T-cell (primary cell): ENCODE results near the gene SEMA4D. TPM values are rescaled to one million over a fixed set of nuclear protein-coding genes. Genes with fewer than 3 reads are reported as not detected.

ENCODE experiments used
- ATAC-seq, 4 experiments: fragments of 200-7000 bp in 3 of 4; fragments of 150-1000 bp in 1 of 4; cut with Tn5 transposase; replicated peaks in 1 of 4; 1 replicate in 3 of 4; 2 replicates in 1 of 4; pipeline ENCODE4 v1.10.0; 2021; ENCODE audit warnings: moderate library complexity in 3 of 4, mild to moderate bottlenecking in 2 of 4, moderate number of reproducible peaks in 1 of 4
- CTCF ChIA-PET, 2 donors: fragments of 300-600 bp; sonication (Branson Sonifier 250); formaldehyde crosslinking; loops; one replicate each; lab custom pipeline; 2022; ENCODE audit warnings: antibody characterized with exemption in 2 of 2; lab: Charles Lee
- POLR2A ChIA-PET, 2 donors: fragments of 300-600 bp; sonication (Branson Sonifier 250); formaldehyde crosslinking; loops; one replicate each; lab custom pipeline; 2022; ENCODE audit warnings: antibody characterized with exemption in 2 of 2; lab: Charles Lee
- DNase-seq, 35 experiments: peaks; one replicate each; pipeline versions ENCODE4 v3.0.0 to v3.0.0-alpha.2; 2013 to 2023
- H3K27ac ChIP-seq: one replicate; pipeline ENCODE4 v1.5.1; 2013; ENCODE audit warnings: low read length
- H3K27me3 ChIP-seq, 2 experiments: replicated peaks in 1 of 2; 1 replicate in 1 of 2; 2 replicates in 1 of 2; pipeline versions ENCODE4 v1.6.1 to v1.7.0; 2013; ENCODE audit warnings: low read length in 1 of 2, mixed read lengths in 1 of 2; ENCODE audit not compliant: control insufficient read depth in 2 of 2, insufficient read depth in 2 of 2; ENCODE audit errors: extremely low read depth in 1 of 2
- H3K36me3 ChIP-seq, 2 donors: 1 replicate in 1 of 2; 2 replicates in 1 of 2; pipeline versions ENCODE4 v1.6.1 to v1.7.0; 2013; ENCODE audit warnings: low read length in 1 of 2; ENCODE audit not compliant: control insufficient read depth in 2 of 2, insufficient read depth in 1 of 2; ENCODE audit errors: extremely low read depth in 1 of 2
- H3K4me1 ChIP-seq, 2 experiments: 1 replicate in 1 of 2; 2 replicates in 1 of 2; pipeline versions ENCODE4 v1.6.1 to v1.7.0; 2013; ENCODE audit warnings: low read length in 2 of 2, mixed read lengths in 1 of 2; ENCODE audit not compliant: insufficient read depth in 2 of 2, control insufficient read depth in 1 of 2; ENCODE audit errors: extremely low read depth in 1 of 2
- H3K4me3 ChIP-seq, 2 donors: 1 replicate in 1 of 2; 2 replicates in 1 of 2; pipeline versions ENCODE4 v1.5.1 to v1.7.0; 2013; ENCODE audit warnings: mild to moderate bottlenecking in 2 of 2, low read length in 1 of 2, moderate library complexity in 1 of 2; ENCODE audit not compliant: control insufficient read depth in 1 of 2; ENCODE audit errors: extremely low read depth in 1 of 2
- H3K9me3 ChIP-seq: 2 replicates; pipeline ENCODE4 v1.7.0; 2013
- H3K27ac Mint-ChIP-seq, 2 donors: one replicate each; pipeline ENCODE4 v1.8.0; 2020 to 2021; ENCODE audit warnings: mild to moderate bottlenecking in 2 of 2, mixed read lengths in 2 of 2
- H3K27me3 Mint-ChIP-seq, 2 donors: one replicate each; pipeline ENCODE4 v1.8.0; 2021 to 2022; ENCODE audit warnings: mixed read lengths in 2 of 2
- H3K36me3 Mint-ChIP-seq: one replicate; pipeline ENCODE4 v1.8.0; 2021; ENCODE audit warnings: mixed read lengths
- H3K4me1 Mint-ChIP-seq, 3 donors: one replicate each; pipeline ENCODE4 v1.8.0; 2020 to 2022; ENCODE audit warnings: mixed read lengths in 3 of 3, mild to moderate bottlenecking in 1 of 3
- H3K4me3 Mint-ChIP-seq, 3 donors: one replicate each; pipeline ENCODE4 v1.8.0; 2020 to 2022; ENCODE audit warnings: mild to moderate bottlenecking in 3 of 3, mixed read lengths in 3 of 3, moderate library complexity in 3 of 3
- H3K9me3 Mint-ChIP-seq, 3 donors: one replicate each; pipeline ENCODE4 v1.8.0; 2020 to 2022; ENCODE audit warnings: mixed read lengths in 3 of 3
- WGBS: methylation state at CpG from one replicate; pipeline ENCODE4 v1.1.5; 2013; ENCODE audit warnings: missing lambda C conversion rate; ENCODE audit not compliant: insufficient coverage; 5-methylcytosine and 5-hydroxymethylcytosine counted together
- total RNA-seq, 35 experiments: library from RNA in 6 of 35; stranded (reverse) in 6 of 35; fragments of 120-200 nt in 1 of 35; gene quantifications; one replicate each; pipeline versions ENCODE4 v1.2.1 to v1.2.4 and lab custom pipeline; 2013 to 2026

The SEMA4D gene
- total RNA-seq, 5 donors from 2014 or later (not counting 1 experiment from before 2014, with no cell fraction given): 347 to 585 (median 434) TPM

- ATAC-seq: no peak
- DNase-seq: no peak
- H3K27ac ChIP-seq: no peak overlapping the region
- ChIA-PET POLR2A (no interaction called here), CTCF (no interaction called here)
- H3K27ac Mint-ChIP-seq: peak overlapping the region in 1 of 2 donors; percentile 59
- 100% methylated on average over 1 of the region's 6 CpGs for WGBS
- H3K27me3 Mint-ChIP-seq: no peaks in the 10 kb centered on the region
- no peaks in the 10 kb centered on the region for H3K36me3 Mint-ChIP-seq
- no peaks in the 10 kb centered on the region for H3K27me3 ChIP-seq
- H3K9me3 Mint-ChIP-seq: no peaks in the 10 kb centered on the region
- H3K4me1 Mint-ChIP-seq: peaks cover 75 to 80% (median 76%) of the 10 kb centered on the region in 3 donors
- no peak overlapping the region for H3K4me3 Mint-ChIP-seq
- peaks cover 33 to 37% of the 10 kb centered on the region in 2 experiments for H3K4me1 ChIP-seq
- H3K4me3 ChIP-seq: no peak overlapping the region
- no peaks in the 10 kb centered on the region for H3K36me3 ChIP-seq
- H3K9me3 ChIP-seq: no peaks in the 10 kb centered on the region
Observed at GRCh38 chr9:89515416-89515815, 17.5 kb upstream of the SEMA4D start.

GRCh38 chr9:89514956-89515355, 17.0 kb upstream of the SEMA4D start:
- no peak for DNase-seq
- ATAC-seq: no peak
- Mint-ChIP-seq H3K4me1 (peaks cover 75 to 80% (median 76%) of the 10 kb centered on the region in 3 donors), H3K27ac (no peak overlapping the region), H3K36me3 (no peaks in the 10 kb centered on the region), H3K9me3 (no peaks in the 10 kb centered on the region), H3K27me3 (no peaks in the 10 kb centered on the region), H3K4me3 (no peak overlapping the region)
- Histone ChIP-seq H3K9me3 (no peaks in the 10 kb centered on the region), H3K4me3 (no peak overlapping the region), H3K36me3 (no peaks in the 10 kb centered on the region), H3K27ac (no peak overlapping the region), H3K4me1 (peaks cover 29 to 35% of the 10 kb centered on the region in 2 experiments), H3K27me3 (no peaks in the 10 kb centered on the region)
- ChIA-PET POLR2A (no interaction called here), CTCF (no interaction called here)
- 82% methylated on average over 3 of the region's 6 CpGs for WGBS

DNA sequence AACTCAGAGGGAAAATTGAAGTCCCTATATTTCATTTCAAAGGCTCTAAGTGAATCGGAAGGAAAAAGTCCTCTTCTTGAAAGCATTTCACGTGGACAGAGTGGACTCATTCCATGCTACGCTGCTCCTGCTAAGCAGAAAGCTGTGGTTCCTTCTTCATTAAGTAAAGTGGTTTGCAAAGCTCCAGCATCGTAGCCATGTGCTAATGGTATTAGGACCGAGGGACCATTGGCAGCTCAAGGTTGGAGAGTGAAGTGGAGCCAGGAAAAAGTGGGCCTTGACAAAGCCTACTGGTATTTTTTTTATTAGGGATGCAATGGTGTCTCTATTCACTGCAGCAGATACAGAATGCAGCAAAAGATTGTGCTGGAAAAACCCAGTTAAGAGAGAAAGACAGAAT, 16.4 kb upstream of the SEMA4D start:
- CTCF ChIA-PET: no interaction called here
- Histone ChIP-seq H3K27ac (no peak overlapping the region), H3K9me3 (no peaks in the 10 kb centered on the region), H3K36me3 (no peaks in the 10 kb centered on the region), H3K27me3 (no peaks in the 10 kb centered on the region), H3K4me3 (no peak overlapping the region), H3K4me1 (peaks cover 24 to 30% of the 10 kb centered on the region in 2 experiments)
- peaks cover 0 to 1% (median 0%) of the 10 kb centered on the region in 3 donors for H3K9me3 Mint-ChIP-seq
- H3K4me1 Mint-ChIP-seq: peaks cover 75 to 80% (median 75%) of the 10 kb centered on the region in 3 donors
- DNase-seq (no peak), ATAC-seq (no peak)
- no peaks in the 10 kb centered on the region for H3K27me3 Mint-ChIP-seq
- H3K27ac Mint-ChIP-seq: no peak overlapping the region
- POLR2A ChIA-PET: no interaction called here
- WGBS: 89% methylated on average over 5 of the region's 5 CpGs
- H3K36me3 Mint-ChIP-seq: no peaks in the 10 kb centered on the region
- H3K4me3 Mint-ChIP-seq: no peak overlapping the region

DNA sequence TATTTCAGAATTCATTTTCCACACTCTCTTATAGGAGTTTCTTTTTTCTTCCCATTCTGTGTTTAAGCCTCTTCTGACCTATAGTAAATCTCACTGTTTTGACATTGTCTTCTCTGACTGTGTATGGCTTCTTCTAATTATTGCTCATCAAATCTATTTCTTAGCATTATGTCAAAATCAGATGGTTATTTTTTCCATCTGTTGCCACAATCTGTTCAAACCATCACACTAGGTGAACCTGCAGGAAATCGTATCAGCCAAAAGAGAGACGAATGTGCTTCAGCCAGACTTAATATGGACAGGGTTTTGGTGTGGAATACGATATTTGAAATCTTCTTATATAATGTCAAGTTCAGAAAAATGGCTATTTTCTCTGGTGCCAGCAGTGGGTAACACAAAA, 15.9 kb upstream of the SEMA4D start:
- Mint-ChIP-seq H3K9me3 (peaks cover 0 to 3% (median 0%) of the 10 kb centered on the region in 3 donors), H3K27ac (no peak overlapping the region), H3K36me3 (no peaks in the 10 kb centered on the region), H3K27me3 (no peaks in the 10 kb centered on the region), H3K4me1 (peaks cover 75 to 80% (median 75%) of the 10 kb centered on the region in 3 donors), H3K4me3 (no peak overlapping the region)
- H3K27me3 ChIP-seq: no peaks in the 10 kb centered on the region
- no peak overlapping the region for H3K27ac ChIP-seq
- WGBS: no CpG with 5 or more reads among the region's 3 CpGs
- POLR2A ChIA-PET: no interaction called here
- H3K9me3 ChIP-seq: no peaks in the 10 kb centered on the region
- CTCF ChIA-PET: no interaction called here
- H3K4me1 ChIP-seq: peaks cover 24 to 30% of the 10 kb centered on the region in 2 experiments
- no peak for DNase-seq
- H3K36me3 ChIP-seq: no peaks in the 10 kb centered on the region
- ATAC-seq: no peak
- no peak overlapping the region for H3K4me3 ChIP-seq

DNA sequence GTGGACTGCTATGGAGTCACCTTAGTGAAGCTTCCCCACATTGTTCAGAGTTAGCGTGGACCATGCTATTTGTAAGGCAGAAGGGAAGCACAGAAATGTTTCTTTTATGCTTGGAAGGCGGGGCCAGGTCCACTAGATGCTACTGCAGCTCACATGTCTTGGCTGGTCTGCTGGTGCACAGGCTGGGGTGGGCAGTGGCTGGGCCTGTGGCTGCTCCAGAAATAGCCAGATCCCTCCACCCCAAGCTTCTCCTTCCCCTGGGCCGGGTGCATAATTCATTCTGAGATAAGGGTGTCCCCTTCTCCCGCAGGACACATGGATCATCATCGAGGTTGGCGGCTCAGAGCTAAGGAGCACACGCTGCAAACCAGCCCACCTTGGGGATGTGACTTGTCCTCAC, 14.5 kb upstream of the SEMA4D start:
- Histone ChIP-seq H3K27me3 (no peaks in the 10 kb centered on the region), H3K4me1 (peaks cover 29 to 33% of the 10 kb centered on the region in 2 experiments), H3K36me3 (no peaks in the 10 kb centered on the region), H3K27ac (no peak overlapping the region), H3K9me3 (no peaks in the 10 kb centered on the region), H3K4me3 (no peak overlapping the region)
- H3K4me1 Mint-ChIP-seq: peaks cover 75 to 80% (median 76%) of the 10 kb centered on the region in 3 donors
- H3K27ac Mint-ChIP-seq: no peak overlapping the region
- H3K4me3 Mint-ChIP-seq: no peak overlapping the region
- ChIA-PET POLR2A (interaction anchor here in 1 of 2 donors (0.6 kb wide), 1 partner anchor 185 kb away, joined by 3 read pairs; no protein-coding TSS in a partner anchor), CTCF (interaction anchor here in 1 of 2 donors (0.6 kb wide), 2 partner anchors 9 to 37 kb away, joined by 3 to 4 read pairs; no protein-coding TSS in a partner anchor)
- no peak for DNase-seq
- ATAC-seq: no peak
- 100% methylated on average over 5 of the region's 7 CpGs for WGBS
- no peaks in the 10 kb centered on the region for H3K36me3 Mint-ChIP-seq
- no peaks in the 10 kb centered on the region for H3K27me3 Mint-ChIP-seq
- peaks cover 0 to 3% (median 0%) of the 10 kb centered on the region in 3 donors for H3K9me3 Mint-ChIP-seq

GRCh38 chr9:89508951-89509615, 11.2 kb upstream of the SEMA4D start:
- WGBS: 84% methylated on average over 7 of the region's 7 CpGs

More at GRCh38 chr9:89508951-89509615, 11.2 kb upstream of the SEMA4D start:
- Histone ChIP-seq H3K36me3 (no peaks in the 10 kb centered on the region), H3K4me1 (peaks cover 35 to 42% of the 10 kb centered on the region in 2 experiments), H3K4me3 (no peak overlapping the region), H3K9me3 (no peaks in the 10 kb centered on the region), H3K27ac (no peak overlapping the region), H3K27me3 (no peaks in the 10 kb centered on the region)
- H3K4me3 Mint-ChIP-seq: peak overlapping the region in 1 of 3 donors; percentile 61
- DNase-seq (no peak), ATAC-seq (peak in 1 of 4 experiments; percentile 15)
- ChIA-PET CTCF (interaction anchor here (1.3 to 1.5 kb wide), 2 partner anchors 20 to 40 kb away, joined by 3 to 6 read pairs; no protein-coding TSS in a partner anchor), POLR2A (no interaction called here)
- H3K27ac Mint-ChIP-seq: peak overlapping the region; percentile 41 to 90
- H3K27me3 Mint-ChIP-seq: no peaks in the 10 kb centered on the region
- peaks cover 80 to 91% (median 84%) of the 10 kb centered on the region in 3 donors for H3K4me1 Mint-ChIP-seq
- H3K9me3 Mint-ChIP-seq: peaks cover 0 to 3% (median 0%) of the 10 kb centered on the region in 3 donors
- H3K36me3 Mint-ChIP-seq: no peaks in the 10 kb centered on the region
